Measurements from ENCODE around the gene ACOT11. TPM values are rescaled to one million over a fixed set of nuclear protein-coding genes. Genes with fewer than 3 reads are reported as not detected.

The ACOT11 gene
- total RNA-seq, 1 donor from 2014 or later: 0.86 TPM

DNA sequence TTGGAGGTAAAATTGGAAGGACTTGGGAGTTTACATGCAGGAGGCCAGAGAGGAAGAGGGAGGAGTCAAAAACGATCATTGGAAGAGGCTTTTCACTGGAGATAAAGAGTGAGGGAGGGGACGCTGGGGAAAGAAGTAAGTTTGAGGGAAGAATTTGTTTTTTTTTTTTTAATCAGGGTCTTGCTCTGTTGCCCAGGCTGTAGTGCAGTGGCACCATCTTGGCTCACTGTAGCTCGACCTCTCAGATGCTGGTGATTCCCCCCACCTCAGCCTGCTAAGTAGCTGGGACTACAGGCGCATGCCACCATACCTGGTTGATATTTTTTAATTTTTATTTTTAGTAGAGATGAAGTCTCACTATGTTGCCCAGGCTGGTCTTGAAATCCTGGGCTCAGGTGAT lies 92.3 kb downstream of the ACOT11 start:
- no peak for TF ChIP-seq CTCF (conservative IDR thresholded peaks at IDR 0.05; ENCODE audit: low read depth, low read length)
- H3K4me3 ChIP-seq (ENCODE audit: low read depth, low read length): no peak overlapping the region
- no peak for DNase-seq (ENCODE audit: low read depth)

GRCh38 chr1:54640863-54641836 lies 93.1 kb downstream of the ACOT11 start, which contains the start of gene MROH7:
MROH7 (plus strand) TSS chr1:54641786; CDS start chr1:54652927, 11,141 bp downstream.
- H3K4me3 ChIP-seq (ENCODE audit: low read depth, low read length): no peak within 1 kb of the TSS
- no peak for TF ChIP-seq CTCF (conservative IDR thresholded peaks at IDR 0.05; ENCODE audit: low read depth, low read length)
- no peak for DNase-seq (ENCODE audit: low read depth)

DNA sequence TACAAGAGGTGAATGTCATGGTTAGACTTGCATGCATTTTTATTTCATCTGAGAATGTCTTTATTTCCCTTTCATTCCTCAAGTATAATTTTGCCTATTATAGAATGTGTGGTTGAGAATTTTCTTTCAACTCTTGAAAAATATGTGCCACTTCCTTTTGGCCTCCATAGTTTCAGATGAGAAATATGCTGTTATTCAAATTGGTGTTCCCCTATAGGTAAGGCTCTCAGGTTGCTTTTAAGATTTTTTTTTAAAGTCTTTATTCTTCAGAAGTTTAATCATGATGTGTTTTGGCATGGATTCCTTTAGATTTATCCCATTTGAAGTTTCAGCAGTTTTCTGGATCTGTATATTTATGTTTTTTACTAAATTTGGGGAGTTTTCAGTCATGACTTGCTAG lies 95.7 kb downstream of the ACOT11 start:
- no peak for DNase-seq (ENCODE audit: low read depth)
- no peak overlapping the region for H3K4me3 ChIP-seq (ENCODE audit: low read depth, low read length)
- no peak for TF ChIP-seq CTCF (conservative IDR thresholded peaks at IDR 0.05; ENCODE audit: low read depth, low read length)

DNA sequence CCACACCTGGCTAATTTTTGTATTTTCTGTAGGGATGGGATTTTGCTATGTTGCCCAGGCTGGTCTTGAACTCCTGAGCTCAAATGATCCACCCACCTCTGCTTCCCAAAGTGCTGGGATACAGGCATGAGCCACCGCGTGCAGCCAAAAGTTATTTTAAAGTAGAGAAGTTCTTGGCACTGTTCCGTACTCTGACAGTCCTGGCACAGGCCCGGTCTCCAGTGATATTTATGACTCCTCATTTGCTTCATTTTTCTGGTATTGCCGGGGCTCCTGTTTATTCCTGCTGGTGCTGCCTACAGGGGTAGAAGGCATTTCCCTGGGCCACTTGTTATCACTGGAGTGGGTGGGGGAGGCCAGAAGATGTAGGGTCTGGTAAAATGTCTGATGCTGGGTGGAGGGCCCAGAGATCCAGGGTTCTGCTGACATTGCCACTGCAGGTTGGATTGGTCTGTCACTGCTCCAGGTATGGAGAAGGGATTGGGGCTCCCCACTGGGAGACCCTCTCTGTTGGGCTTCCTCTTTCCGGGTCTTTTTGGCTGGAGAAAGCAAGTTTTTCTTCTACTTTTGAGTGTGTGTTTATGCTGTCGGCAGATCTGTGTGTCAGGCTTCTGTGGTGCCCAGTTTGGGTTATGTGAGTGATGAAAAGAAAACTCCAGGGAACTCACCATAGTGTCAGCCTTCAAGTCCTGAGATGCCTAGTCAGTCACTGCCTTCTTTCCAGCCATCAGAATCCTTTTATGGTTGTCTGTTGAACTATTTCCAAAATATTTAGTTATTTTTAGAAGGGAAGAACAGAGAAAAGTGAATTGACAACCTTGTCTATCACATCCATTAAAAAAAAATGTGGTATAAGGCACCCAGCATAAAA lies 98.0 kb downstream of the ACOT11 start:
- DNase-seq (ENCODE audit: low read depth): no peak
- no peak for TF ChIP-seq CTCF (conservative IDR thresholded peaks at IDR 0.05; ENCODE audit: low read depth, low read length)
- H3K4me3 ChIP-seq (ENCODE audit: low read depth, low read length): no peak overlapping the region

DNA sequence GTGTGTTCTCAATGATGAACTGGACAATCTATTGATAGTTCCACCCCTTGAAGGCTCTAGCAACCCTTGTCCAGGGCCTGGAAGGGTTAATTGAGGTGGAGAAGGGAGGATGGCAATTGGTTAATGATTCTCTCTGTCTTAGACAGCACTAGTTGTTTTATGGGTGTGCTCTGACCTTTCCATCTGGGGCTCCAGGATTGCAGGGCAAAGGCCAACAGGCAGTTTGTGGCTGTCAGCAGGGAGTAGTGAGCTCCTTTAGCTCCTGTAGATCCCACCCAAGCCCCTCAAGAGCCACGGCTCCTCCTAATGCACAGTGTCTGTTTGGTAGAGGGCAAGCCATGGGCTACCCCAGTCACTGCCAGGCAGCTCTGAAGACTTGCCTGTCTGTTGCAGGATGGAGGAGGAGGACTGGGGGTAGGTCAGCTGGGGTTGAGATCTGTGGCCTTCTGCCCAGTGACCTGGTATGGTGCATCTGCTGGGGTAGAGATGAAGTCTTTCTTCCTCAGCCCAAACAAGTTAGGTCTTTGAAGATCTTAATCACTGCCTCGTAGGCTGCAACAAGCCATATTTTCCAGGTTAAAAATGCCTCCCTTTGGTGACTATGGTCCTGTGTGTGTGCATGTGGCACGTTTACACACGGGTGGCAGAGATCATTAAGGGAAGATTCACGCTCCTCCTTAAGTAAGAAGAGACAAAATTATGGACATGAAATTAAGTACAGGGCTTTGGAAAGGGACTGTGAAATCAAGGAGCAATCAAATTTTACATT lies 101.3 kb downstream of the ACOT11 start:
- no peak for DNase-seq (ENCODE audit: low read depth)
- no peak for TF ChIP-seq CTCF (conservative IDR thresholded peaks at IDR 0.05; ENCODE audit: low read depth, low read length)

GRCh38 chr1:54649921-54650320 lies 101.9 kb downstream of the ACOT11 start:
- TF ChIP-seq CTCF (conservative IDR thresholded peaks at IDR 0.05; ENCODE audit: low read depth, low read length): no peak
- no peak for DNase-seq (ENCODE audit: low read depth)
- H3K4me3 ChIP-seq (ENCODE audit: low read depth, low read length): no peak overlapping the region

More for the DNA sequence above, 101.3 kb downstream of the ACOT11 start:
- H3K4me3 ChIP-seq (ENCODE audit: low read depth, low read length): no peak overlapping the region
